Epithelial cell of prostate (primary cell): Measurements from ENCODE around the gene SPNS2.

ENCODE experiments used
- DNase-seq: peaks from one replicate; pipeline ENCODE4 v3.0.0-alpha.2; 2011; ENCODE audit warnings: low read depth, low spot score
- H3K27ac ChIP-seq: fragments of 450-650 bp; 2 replicates; pipeline ENCODE4 v1.5.1; 2017; ENCODE audit warnings: mild to moderate bottlenecking

The SPNS2 gene

GRCh38 chr17:4498461-4499397 lies at the start of gene SPNS2:
TSS of gene SPNS2 (plus strand) at chr17:4498881. CDS start at chr17:4499048, 167 bp downstream.
- DNase-seq: no peak
- peak within 1 kb of the TSS; percentile 24 for H3K27ac ChIP-seq

GRCh38 chr17:4449736-4450135 lies 48.9 kb upstream of the SPNS2 start:
- no peak for DNase-seq
- no peak overlapping the region for H3K27ac ChIP-seq

- H3K27ac ChIP-seq: no peak overlapping the region
- no peak for DNase-seq
Observed at GRCh38 chr17:4450710-4451316, 47.9 kb upstream of the SPNS2 start.

GRCh38 chr17:4453812-4454591 lies 44.7 kb upstream of the SPNS2 start:
- DNase-seq: no peak
- no peak overlapping the region for H3K27ac ChIP-seq

GRCh38 chr17:4460661-4461060 lies 38.0 kb upstream of the SPNS2 start:
- DNase-seq: no peak
- H3K27ac ChIP-seq: no peak overlapping the region

GRCh38 chr17:4463818-4464476 lies 34.7 kb upstream of the SPNS2 start:
- no peak for DNase-seq
- H3K27ac ChIP-seq: no peak overlapping the region

GRCh38 chr17:4465786-4466185 lies 32.9 kb upstream of the SPNS2 start:
- no peak overlapping the region for H3K27ac ChIP-seq
- no peak for DNase-seq

GRCh38 chr17:4467287-4467686 lies 31.4 kb upstream of the SPNS2 start:
- no peak for DNase-seq
- H3K27ac ChIP-seq: no peak overlapping the region

- no peak overlapping the region for H3K27ac ChIP-seq
- DNase-seq: no peak
Observed at GRCh38 chr17:4469552-4469951, 29.1 kb upstream of the SPNS2 start.

- DNase-seq: no peak
- H3K27ac ChIP-seq: no peak overlapping the region
Observed at GRCh38 chr17:4472286-4472685, 26.4 kb upstream of the SPNS2 start.

GRCh38 chr17:4474093-4474492 lies 24.6 kb upstream of the SPNS2 start:
- no peak overlapping the region for H3K27ac ChIP-seq
- no peak for DNase-seq

- H3K27ac ChIP-seq: no peak overlapping the region
- DNase-seq: no peak
Observed at GRCh38 chr17:4475001-4475400, 23.7 kb upstream of the SPNS2 start.

GRCh38 chr17:4475463-4475862 lies 23.2 kb upstream of the SPNS2 start:
- no peak for DNase-seq
- no peak overlapping the region for H3K27ac ChIP-seq

GRCh38 chr17:4476017-4476416 lies 22.7 kb upstream of the SPNS2 start:
- no peak for DNase-seq
- no peak overlapping the region for H3K27ac ChIP-seq

- no peak for DNase-seq
- H3K27ac ChIP-seq: no peak overlapping the region
Observed at GRCh38 chr17:4476511-4477070, 22.1 kb upstream of the SPNS2 start.

- DNase-seq: no peak
- H3K27ac ChIP-seq: no peak overlapping the region
Observed at GRCh38 chr17:4477255-4477791, 21.4 kb upstream of the SPNS2 start.

GRCh38 chr17:4478318-4478830 lies 20.3 kb upstream of the SPNS2 start:
- no peak overlapping the region for H3K27ac ChIP-seq
- DNase-seq: no peak

- H3K27ac ChIP-seq: no peak overlapping the region
- DNase-seq: no peak
Observed at GRCh38 chr17:4479340-4479981, 19.2 kb upstream of the SPNS2 start.
